Trophoblast cell (in vitro differentiated cells and primary cell): Measurements from ENCODE around the gene SPINT2.
A peak's percentile ranks its signal among the peaks of the same experiment; 100 is the strongest.
"Not testable (repeated sequence)": the region's sequence is repeated elsewhere in the genome, so short reads cannot be mapped to it uniquely, and the experiment has no call there.

Experiments used
- DNase-seq, 2 donors: peaks; one replicate each; pipeline ENCODE4 v3.0.0-alpha.2; 2016
- H2AFZ ChIP-seq: 2 replicates; pipeline ENCODE4 v1.6.1; 2013; ENCODE audit warnings: low read length, moderate library complexity, mild to moderate bottlenecking; ENCODE audit not compliant: insufficient read depth, poor library complexity
- H2AK5ac ChIP-seq: 2 replicates; pipeline ENCODE4 v1.6.1; 2013; ENCODE audit warnings: mild to moderate bottlenecking, low read length
- H2BK120ac ChIP-seq: 2 replicates; pipeline ENCODE4 v1.6.1; 2013; ENCODE audit warnings: low read length, mild to moderate bottlenecking, moderate library complexity; ENCODE audit not compliant: insufficient read depth, poor library complexity
- H2BK12ac ChIP-seq: 2 replicates; pipeline ENCODE4 v1.6.1; 2013; ENCODE audit warnings: mild to moderate bottlenecking, low read length, moderate library complexity
- H2BK5ac ChIP-seq: 2 replicates; pipeline ENCODE4 v1.6.1; 2013; ENCODE audit warnings: low read length, low read depth, moderate library complexity, mild to moderate bottlenecking; ENCODE audit not compliant: poor library complexity
- H3K14ac ChIP-seq: 2 replicates; pipeline ENCODE4 v1.6.1; 2013; ENCODE audit warnings: mild to moderate bottlenecking, low read length
- H3K18ac ChIP-seq: 2 replicates; pipeline ENCODE4 v1.6.1; 2013; ENCODE audit warnings: mild to moderate bottlenecking, low read length
- H3K23ac ChIP-seq: 2 replicates; pipeline ENCODE4 v1.6.1; 2013; ENCODE audit warnings: low read length
- H3K27ac ChIP-seq: 2 replicates; pipeline ENCODE4 v1.5.1; 2013; ENCODE audit warnings: low read depth, mild to moderate bottlenecking, inconsistent platforms, low read length, moderate library complexity
- H3K27me3 ChIP-seq: 2 replicates; pipeline ENCODE4 v1.6.1; 2013; ENCODE audit warnings: inconsistent platforms, mild to moderate bottlenecking, low read length, moderate library complexity; ENCODE audit not compliant: insufficient read depth
- H3K36me3 ChIP-seq, 2 experiments: 1 replicate in 1 of 2; 2 replicates in 1 of 2; pipeline ENCODE4 v1.6.1; 2013; ENCODE audit warnings: low read length in 2 of 2, mild to moderate bottlenecking in 2 of 2, moderate library complexity in 1 of 2; ENCODE audit not compliant: insufficient read depth in 2 of 2, control insufficient read depth in 1 of 2
- H3K4ac ChIP-seq: 2 replicates; pipeline ENCODE4 v1.6.1; 2013; ENCODE audit warnings: low read depth, mild to moderate bottlenecking, low read length, moderate library complexity
- H3K4me1 ChIP-seq, 2 experiments: 1 replicate in 1 of 2; 2 replicates in 1 of 2; pipeline ENCODE4 v1.6.1; 2013; ENCODE audit warnings: low read length in 2 of 2, mild to moderate bottlenecking in 2 of 2, moderate library complexity in 1 of 2; ENCODE audit not compliant: insufficient read depth in 2 of 2, control insufficient read depth in 1 of 2
- H3K4me2 ChIP-seq: 2 replicates; pipeline ENCODE4 v1.6.1; 2013; ENCODE audit warnings: inconsistent platforms, mild to moderate bottlenecking, low read length, moderate library complexity
- H3K4me3 ChIP-seq: 2 replicates; pipeline ENCODE4 v1.5.1; 2013; ENCODE audit warnings: mild to moderate bottlenecking, low read depth, low read length, inconsistent platforms
- H3K79me1 ChIP-seq: one replicate; pipeline ENCODE4 v1.6.1; 2013; ENCODE audit warnings: low read length
- H3K79me2 ChIP-seq: 2 replicates; pipeline ENCODE4 v1.6.1; 2013; ENCODE audit warnings: low read length, mild to moderate bottlenecking; ENCODE audit not compliant: control insufficient read depth, insufficient read depth, poor library complexity
- H3K9ac ChIP-seq: 2 replicates; pipeline ENCODE4 v1.6.1; 2013; ENCODE audit warnings: mild to moderate bottlenecking, low read length
- H3K9me3 ChIP-seq: 2 replicates; pipeline ENCODE4 v1.6.1; 2013; ENCODE audit warnings: low read depth, mild to moderate bottlenecking, control low read depth, inconsistent platforms, low read length; ENCODE audit not compliant: insufficient read depth
- H4K12ac ChIP-seq: 2 replicates; pipeline ENCODE4 v1.6.1; 2013; ENCODE audit warnings: low read depth, mild to moderate bottlenecking, low read length, moderate library complexity
- H4K8ac ChIP-seq: 2 replicates; pipeline ENCODE4 v1.6.1; 2013; ENCODE audit warnings: low read depth, mild to moderate bottlenecking, low read length, moderate library complexity
- H4K91ac ChIP-seq: one replicate; pipeline ENCODE4 v1.6.1; 2013; ENCODE audit warnings: low read depth, mild to moderate bottlenecking, low read length, moderate library complexity
- WGBS: extraction: QIAGEN DNeasy Blood & Tissue Kit; methylation state at CpG from one replicate; pipeline ENCODE4 v1.1.7; 2013; ENCODE audit warnings: missing lambda C conversion rate; ENCODE audit not compliant: insufficient read length, insufficient coverage; ENCODE audit errors: extremely low coverage; 5-methylcytosine and 5-hydroxymethylcytosine counted together

Gene SPINT2

DNA sequence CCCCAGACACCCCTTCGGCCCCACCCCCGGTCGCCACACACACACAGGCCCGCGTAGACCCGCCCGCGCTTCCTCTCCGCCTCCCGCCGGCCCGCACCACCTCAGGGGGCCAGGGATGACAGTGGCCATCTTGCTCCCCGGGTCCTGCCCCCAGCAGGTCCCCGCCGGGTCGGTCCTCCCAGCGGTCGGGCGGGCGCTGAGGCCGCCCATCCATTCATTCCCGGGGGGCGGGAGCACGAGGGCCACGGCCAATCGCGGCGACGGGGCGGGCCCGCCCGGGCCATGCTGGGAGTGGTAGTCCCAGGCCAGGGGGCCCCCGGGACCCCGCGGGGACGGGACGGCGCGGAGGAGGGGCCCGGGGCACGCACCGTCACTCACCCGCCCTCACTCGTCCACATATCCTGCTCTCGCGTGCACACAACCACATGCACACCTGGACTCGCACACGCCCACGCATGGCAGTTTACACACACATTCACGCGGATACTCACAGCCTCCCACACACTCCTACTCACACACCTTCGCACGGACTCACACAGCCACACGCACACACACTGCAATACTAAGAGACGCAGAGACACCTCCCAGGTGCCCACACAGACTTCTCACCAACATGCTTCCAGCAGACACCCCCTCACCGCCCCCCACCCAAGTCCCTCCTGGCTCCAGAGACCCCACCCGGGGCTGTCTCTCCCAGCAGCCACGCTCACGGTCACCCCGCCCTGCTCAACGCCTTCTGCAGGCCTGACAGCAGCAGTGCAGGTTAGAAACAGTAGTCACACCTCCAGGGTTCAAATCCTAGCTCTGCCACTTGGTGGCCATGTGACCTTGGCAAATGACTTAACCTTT, 40.1 kb upstream of the SPINT2 start, which contains the start of gene DPF1:
DPF1 (minus strand) TSS at position 209 of the 849 bp plus-strand sequence; CDS start at position 129, 80 bp downstream.
- H2BK12ac ChIP-seq, result no peak within 1 kb of the TSS

DNA sequence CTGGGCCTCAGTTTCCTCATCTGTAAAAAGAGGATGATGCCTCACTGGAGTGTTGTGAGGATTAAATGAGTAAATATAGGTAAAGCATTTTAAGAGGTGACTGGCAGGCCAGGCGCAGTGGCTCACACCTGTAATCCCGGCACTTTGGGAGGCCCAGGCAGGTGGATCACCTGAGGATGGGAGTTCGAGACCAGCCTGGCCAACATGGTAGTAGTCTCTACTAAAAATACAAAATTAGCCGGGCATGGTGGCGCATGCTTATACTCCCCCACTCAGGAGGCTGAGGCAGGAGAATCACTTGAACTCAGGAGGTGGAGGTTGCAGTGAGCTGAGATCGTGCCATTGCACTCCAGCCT, 39.5 kb upstream of the SPINT2 start:
- not testable (repeated sequence) for H3K79me2 ChIP-seq, H2AFZ ChIP-seq, H2BK5ac ChIP-seq, H3K36me3 ChIP-seq, H4K12ac ChIP-seq, H2AK5ac ChIP-seq, DNase-seq, H3K4me1 ChIP-seq, H4K91ac ChIP-seq, H3K4me2 ChIP-seq, H3K9ac ChIP-seq, H3K14ac ChIP-seq, H3K27ac ChIP-seq, H3K9me3 ChIP-seq, H3K4me3 ChIP-seq, H3K79me1 ChIP-seq, H2BK120ac ChIP-seq, H3K18ac ChIP-seq, H4K8ac ChIP-seq, H3K23ac ChIP-seq, H3K4ac ChIP-seq, H2BK12ac ChIP-seq
- whole genome bisulfite sequencing, result no CpG with 5 or more reads among the region's 6 CpGs
- H3K27me3 ChIP-seq, result peaks cover 20% of the 10 kb centered on the region

More for the DNA sequence above, 40.1 kb upstream of the SPINT2 start, which contains the start of gene DPF1:
- no peak within 1 kb of the TSS for H3K23ac ChIP-seq
- H2BK120ac ChIP-seq, result no peak within 1 kb of the TSS
- H2AK5ac ChIP-seq, result no peak within 1 kb of the TSS
- H3K4me2 ChIP-seq, result peak within 1 kb of the TSS; percentile 99
- peak within 1 kb of the TSS; percentile 82 for H4K8ac ChIP-seq
- no peaks in the 10 kb centered on the region for H3K36me3 ChIP-seq
- peak within 1 kb of the TSS; percentile 96 for H2AFZ ChIP-seq
- H4K91ac ChIP-seq, result no peak within 1 kb of the TSS
- H3K27ac ChIP-seq, result no peak within 1 kb of the TSS
- no CpG with 5 or more reads among the region's 61 CpGs for WGBS
- peaks cover 16% of the 10 kb centered on the region for H3K27me3 ChIP-seq
- peaks cover 2% of the 10 kb centered on the region for H3K79me2 ChIP-seq
- no peak within 1 kb of the TSS for H3K9ac ChIP-seq
- H3K9me3 ChIP-seq, result peaks cover 4% of the 10 kb centered on the region
- H3K18ac ChIP-seq, result peak within 1 kb of the TSS; percentile 57
- peak within 1 kb of the TSS; percentile 51 for H3K14ac ChIP-seq
- no peaks in the 10 kb centered on the region for H3K79me1 ChIP-seq
- H3K4me1 ChIP-seq, result peaks cover 4 to 7% of the 10 kb centered on the region in 2 experiments
- peak within 1 kb of the TSS; percentile 35 for H3K4ac ChIP-seq
- peak within 1 kb of the TSS; percentile 81 for H3K4me3 ChIP-seq
- H4K12ac ChIP-seq, result no peak within 1 kb of the TSS
- no peak within 1 kb of the TSS for H2BK5ac ChIP-seq
- DNase-seq, result peak in 1 of 2 donors; percentile 47

DNA sequence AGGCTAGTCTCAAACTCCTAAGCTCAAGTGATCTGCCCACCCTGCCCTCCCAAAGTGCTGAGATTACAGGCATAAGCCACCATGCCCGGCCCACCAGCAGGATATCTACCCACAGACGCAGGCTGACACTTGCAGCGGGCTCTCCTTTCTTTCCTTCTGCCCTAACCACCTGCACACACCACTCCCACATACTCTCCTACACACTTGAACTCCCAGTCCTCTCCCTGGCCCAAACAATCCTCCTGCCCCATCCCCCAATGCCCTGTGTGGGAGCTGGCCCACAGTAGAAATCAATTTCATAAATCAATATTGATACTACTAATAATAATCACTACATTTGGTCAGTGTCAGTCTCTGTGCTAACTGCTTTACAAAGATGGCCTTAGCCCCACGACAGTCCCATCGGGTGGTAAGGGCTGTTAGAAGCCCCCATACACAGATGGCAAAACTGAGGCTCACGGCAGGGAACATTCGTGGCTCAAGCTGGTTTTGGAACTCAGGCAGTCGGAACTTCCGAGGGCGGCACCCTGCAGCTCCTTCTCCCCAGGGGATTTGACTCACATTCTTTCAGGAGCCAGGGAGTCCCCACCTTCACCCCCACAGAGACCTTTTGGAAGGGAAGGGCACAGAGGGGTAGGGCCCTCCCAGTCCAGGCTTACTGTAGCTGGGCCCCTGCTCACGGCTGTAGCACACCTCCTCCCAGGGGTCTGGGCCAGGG, 36.9 kb upstream of the SPINT2 start:
- H2AK5ac ChIP-seq, result no peak overlapping the region
- no peak overlapping the region for H3K27ac ChIP-seq
- no peak overlapping the region for H4K12ac ChIP-seq
- H3K4me3 ChIP-seq, result no peak overlapping the region
- H3K4me1 ChIP-seq, result peaks cover 3 to 7% of the 10 kb centered on the region in 2 experiments
- no peak overlapping the region for H2BK5ac ChIP-seq
- H3K4ac ChIP-seq, result no peak overlapping the region
- no peak overlapping the region for H4K8ac ChIP-seq
- no peak overlapping the region for H2AFZ ChIP-seq
- H3K27me3 ChIP-seq, result peaks cover 25% of the 10 kb centered on the region
- no peaks in the 10 kb centered on the region for H3K9me3 ChIP-seq
- H3K23ac ChIP-seq, result no peak overlapping the region
- no peak overlapping the region for H3K18ac ChIP-seq
- no peak overlapping the region for H3K9ac ChIP-seq
- peaks cover 2% of the 10 kb centered on the region for H3K79me2 ChIP-seq
- no CpG with 5 or more reads among the region's 11 CpGs for WGBS
- no peak overlapping the region for H3K14ac ChIP-seq
- no peak overlapping the region for H3K4me2 ChIP-seq
- no peaks in the 10 kb centered on the region for H3K79me1 ChIP-seq
- no peak overlapping the region for H2BK12ac ChIP-seq
- no peak for DNase-seq
- no peak overlapping the region for H4K91ac ChIP-seq
- H3K36me3 ChIP-seq, result no peaks in the 10 kb centered on the region
- no peak overlapping the region for H2BK120ac ChIP-seq

DNA sequence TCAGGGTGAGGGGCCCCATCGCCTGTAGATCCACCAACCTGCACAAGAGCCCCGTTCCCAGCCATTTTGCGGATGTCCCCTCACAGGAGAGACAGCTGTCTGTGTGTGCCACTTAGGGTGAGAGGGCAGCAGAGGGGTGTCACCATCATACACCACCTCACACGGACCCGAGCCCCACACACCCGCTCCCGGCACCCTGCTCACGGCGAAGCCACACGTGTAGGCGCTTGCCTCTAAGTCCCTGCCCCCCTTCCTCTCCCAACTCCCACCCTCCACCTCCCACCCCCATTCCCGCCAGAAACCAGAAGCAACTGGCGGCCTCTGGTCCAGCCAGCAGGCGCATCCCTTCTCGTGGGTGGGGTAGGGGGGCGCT, 36.4 kb upstream of the SPINT2 start:
- WGBS, result no CpG with 5 or more reads among the region's 16 CpGs
- Histone ChIP-seq H4K12ac (no peak overlapping the region), H3K27me3 (peaks cover 25% of the 10 kb centered on the region), H3K36me3 (no peaks in the 10 kb centered on the region), H2BK12ac (no peak overlapping the region), H3K4me1 (peaks cover 3 to 7% of the 10 kb centered on the region in 2 experiments), H3K14ac (no peak overlapping the region), H3K79me2 (peaks cover 2% of the 10 kb centered on the region), H4K8ac (no peak overlapping the region), H2AFZ (no peak overlapping the region), H3K4ac (no peak overlapping the region), H3K79me1 (no peaks in the 10 kb centered on the region), H4K91ac (no peak overlapping the region), H3K4me2 (no peak overlapping the region), H3K4me3 (no peak overlapping the region), H2AK5ac (no peak overlapping the region), H2BK120ac (no peak overlapping the region), H3K9me3 (no peaks in the 10 kb centered on the region), H3K27ac (no peak overlapping the region), H2BK5ac (no peak overlapping the region), H3K9ac (no peak overlapping the region), H3K23ac (no peak overlapping the region), H3K18ac (no peak overlapping the region)
- DNase-seq, result no peak
